HG03025 (cell line): Measurements from ENCODE around the gene CLTRN.
A peak's percentile ranks its signal among the peaks of the same experiment; 100 is the strongest.
"Not testable (repeated sequence)": the region's sequence is repeated elsewhere in the genome, so short reads cannot be mapped to it uniquely, and the experiment has no call there.

Source experiments
- ATAC-seq: cut with Tn5 transposase; IDR thresholded peaks from one replicate; pipeline ENCODE4 v1.9.1; 2021; ENCODE audit warnings: mild to moderate bottlenecking, moderate library complexity; ENCODE audit not compliant: unreplicated experiment, low FRiP score

Gene CLTRN, protein sequence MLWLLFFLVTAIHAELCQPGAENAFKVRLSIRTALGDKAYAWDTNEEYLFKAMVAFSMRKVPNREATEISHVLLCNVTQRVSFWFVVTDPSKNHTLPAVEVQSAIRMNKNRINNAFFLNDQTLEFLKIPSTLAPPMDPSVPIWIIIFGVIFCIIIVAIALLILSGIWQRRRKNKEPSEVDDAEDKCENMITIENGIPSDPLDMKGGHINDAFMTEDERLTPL

DNA sequence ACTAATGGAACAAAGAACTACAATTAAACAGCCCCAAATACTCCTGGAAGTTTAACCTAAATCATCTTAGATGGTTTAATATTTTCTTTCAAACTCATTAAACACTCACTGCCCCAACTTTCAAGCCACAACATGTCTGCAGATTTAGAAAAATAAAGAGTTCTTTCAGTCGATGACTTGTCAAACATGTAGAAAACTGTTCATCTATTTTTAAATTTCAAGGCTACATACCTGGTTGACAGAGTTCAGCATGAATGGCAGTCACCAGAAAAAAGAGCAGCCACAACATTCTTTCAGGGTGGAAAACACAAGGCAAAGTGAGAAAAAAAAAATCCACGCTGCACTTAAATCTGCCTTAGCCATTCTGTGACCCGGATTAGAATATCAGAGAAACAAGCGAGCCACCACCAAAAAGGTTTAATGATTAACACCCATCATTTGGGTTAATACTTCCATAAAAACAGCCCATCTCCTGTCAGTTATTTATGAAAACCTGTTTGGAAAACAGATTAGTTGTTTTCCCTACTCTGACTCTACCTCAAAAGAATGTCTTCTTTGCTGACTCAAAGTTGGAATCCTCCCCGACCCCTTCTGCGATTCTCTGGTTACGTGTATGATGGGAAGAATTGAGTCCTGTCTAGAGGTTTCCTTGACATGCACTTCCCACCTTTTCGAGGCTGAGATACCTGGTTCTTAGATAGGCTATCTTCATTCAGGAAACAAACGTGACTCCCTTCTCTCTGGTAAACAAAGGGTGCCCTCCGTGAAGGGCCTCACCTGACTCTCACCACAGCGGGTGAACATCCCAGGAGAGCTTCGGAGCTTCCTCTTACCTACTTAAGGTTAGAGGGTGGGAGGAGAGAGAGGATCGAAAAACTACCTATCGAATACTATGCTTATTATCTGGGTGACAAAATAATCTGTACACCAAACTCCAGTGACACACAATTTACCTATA lies at the start of gene CLTRN:
TSS of gene CLTRN (minus strand) at position 319 of the 958 bp plus-strand sequence. CDS start at position 289, 30 bp downstream.
- no peak for ATAC-seq

DNA sequence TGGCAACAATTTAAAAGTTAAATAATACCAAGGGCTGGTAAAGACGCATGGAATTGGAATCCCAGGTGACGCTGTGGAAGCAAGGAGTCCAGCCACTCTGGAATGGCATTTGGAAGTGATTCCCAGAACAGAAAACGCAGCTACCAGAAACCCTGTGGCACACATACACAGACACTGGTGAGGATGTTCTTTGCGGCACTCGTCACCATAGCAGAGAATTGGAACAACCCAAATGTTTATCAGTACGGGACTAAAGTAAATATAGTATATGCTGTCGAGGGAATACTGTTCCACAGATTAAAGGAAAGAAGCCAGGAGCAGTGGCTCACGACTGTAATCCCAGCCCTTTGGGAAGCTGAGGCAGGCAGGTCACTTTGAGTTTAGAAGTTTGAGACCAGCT lies 39.7 kb upstream of the CLTRN start:
- ATAC-seq, result not testable (repeated sequence)

DNA sequence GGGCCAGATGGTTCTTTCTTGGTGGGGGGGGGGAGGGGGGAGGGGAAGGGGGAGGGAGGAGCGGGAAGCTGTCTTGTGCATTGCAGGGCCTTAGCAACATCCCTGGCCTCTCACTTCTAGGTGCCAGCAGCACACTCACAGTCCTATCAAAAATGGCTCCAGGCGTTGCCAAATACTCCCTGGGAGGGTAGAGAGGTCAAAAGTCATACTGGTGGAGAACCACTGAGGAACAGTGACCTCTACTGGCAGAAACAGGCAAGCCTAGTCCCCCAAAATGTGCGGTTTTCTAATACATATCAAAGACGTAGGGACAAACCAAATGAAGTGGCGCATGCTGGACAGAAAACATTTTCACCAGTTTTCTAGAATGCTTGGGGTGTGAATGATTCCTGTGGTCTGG lies 39.2 kb upstream of the CLTRN start:
- ATAC-seq, result peak; percentile 64

DNA sequence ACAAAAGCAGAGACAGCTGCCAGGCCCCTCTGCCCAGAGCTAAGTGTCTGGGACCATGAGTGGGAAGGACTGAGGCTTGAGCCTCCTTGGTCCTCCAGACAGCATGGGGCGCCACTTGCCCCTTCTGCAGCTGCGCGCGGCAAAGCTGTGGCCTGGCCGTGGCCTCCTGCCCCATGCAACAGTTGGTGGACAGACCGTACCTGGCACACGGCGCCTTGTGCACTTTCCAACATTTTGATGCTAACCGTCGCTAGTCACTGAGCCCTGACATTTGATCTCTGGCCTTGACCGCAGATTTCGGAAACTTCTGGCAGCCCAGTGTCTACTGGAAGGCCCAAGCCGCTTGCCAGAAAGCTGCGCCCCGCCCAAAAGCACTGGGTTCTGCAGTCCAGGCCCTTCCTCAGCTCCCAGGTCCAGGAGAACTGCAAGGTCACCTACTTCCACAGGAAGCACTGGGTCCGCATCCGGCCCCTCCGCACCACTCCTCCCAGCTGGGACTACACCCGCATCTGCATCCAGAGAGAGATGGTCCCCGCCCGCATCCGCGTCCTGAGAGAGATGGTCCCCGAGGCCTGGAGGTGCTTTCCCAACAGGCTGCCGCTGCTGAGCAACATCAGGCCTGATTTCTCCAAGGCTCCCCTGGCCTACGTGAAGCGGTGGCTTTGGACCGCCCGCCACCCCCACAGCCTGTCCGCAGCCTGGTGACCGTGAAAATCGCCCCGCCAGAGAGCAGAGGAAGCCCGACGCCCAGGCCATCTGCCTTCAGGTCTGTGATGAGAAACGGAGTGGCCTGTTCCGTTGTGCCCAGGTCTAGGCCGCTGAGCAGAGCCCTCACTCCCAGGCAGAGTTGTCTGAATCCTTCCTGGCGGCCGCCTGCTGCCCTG lies 38.1 kb upstream of the CLTRN start:
- ATAC-seq, result no peak

DNA sequence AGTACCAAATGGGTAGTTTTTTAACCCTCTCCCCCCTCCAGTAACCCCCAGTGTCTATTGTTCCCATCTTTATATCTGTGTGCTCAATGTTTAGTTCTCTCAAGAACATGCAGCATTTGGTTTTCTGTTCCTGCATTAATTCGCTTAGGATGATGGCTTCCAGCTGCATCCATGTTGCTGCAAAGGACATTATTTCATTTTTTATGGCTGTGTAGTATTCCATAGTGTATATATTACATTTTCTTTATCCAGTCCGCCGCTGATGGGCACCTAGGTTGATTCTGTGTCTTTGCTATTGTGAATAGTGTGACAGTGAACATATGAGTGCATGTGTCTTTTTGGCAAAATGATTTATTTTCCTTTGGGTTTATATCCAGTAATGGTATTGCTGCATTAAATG lies 31.9 kb upstream of the CLTRN start:
- no peak for ATAC-seq

DNA sequence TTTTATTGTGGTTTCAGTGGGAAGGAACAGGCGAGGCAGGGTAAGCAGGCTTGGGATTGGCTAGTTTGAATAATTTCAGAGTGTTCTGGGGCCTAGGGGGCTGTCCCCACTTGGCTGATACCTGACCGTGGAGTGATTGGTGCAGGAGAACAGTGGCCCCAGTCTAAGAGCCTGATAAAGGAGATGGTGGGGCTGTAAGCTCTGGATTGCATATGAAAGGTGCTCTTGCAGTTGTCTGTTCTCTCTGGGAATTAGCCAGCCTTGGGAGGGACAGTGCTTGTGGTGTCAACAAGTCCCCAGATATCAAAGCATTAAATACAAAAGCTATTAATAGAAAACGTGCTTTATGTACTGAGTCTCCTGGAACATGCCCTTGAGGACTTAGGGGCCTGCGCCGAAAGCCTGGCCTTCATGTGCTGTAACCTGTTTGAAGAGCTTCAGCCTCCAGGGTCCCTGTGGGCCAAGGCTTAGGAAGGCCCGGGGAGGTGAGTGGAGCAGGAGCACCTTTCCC lies 30.4 kb upstream of the CLTRN start:
- ATAC-seq, result no peak

DNA sequence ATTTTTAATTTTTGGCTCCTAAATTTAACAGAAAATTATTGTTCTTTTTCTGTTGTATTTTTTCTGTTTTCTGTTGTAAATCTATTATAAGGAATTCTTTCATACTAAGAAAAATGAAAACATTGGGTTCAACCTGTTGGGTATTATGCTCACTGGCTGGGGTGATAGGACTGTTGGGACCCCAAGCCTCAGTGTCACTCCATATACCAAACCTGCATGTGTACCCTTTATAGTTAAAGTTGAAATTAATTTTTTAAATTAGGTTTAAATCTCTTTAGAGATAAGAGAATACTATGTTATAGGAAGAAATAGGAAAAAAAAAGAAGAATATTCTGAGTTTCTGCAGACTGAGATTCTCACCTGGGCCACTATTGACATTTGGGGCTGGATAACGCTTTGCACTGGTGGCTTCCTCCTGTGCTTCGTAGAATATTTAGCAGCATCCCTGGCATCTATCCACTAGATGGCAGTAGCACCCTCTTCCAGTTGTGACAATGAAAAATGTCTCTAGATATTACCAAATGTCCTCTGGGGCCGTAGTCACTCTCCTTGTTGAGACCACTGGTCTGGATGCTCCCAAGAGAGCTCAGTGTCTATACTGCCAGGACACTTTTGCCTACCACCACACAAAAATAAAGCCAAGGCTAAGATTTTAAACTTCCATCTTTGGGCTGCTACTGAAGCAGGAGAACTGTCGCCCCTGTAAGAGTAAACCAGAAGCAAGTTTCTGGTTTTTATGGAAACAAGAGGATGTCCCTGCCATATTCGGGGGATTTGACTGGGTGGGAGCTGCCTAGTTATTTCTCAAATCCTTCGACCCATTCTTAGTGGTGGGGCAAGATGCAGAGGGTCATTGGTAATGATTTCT lies 22.4 kb upstream of the CLTRN start:
- ATAC-seq, result peak; percentile 75

DNA sequence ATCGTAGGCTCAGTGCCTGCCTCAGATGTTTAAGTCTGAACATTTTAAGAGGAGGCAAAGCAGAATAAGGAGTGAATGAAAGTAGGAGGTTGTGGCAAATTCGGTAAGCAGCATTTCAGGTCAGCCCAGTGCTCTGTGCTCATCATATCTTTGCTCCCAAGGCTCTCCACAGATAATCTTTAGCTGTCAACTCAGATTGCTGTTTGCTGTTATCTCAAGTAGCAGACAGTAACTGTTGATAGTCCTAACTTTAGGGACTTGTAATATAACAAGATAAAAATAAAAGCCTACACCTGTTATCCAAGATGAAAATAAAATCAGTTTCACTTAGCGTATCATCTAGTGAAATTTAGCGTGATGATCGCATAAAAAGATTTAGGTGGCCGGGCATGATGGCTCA lies 18.6 kb upstream of the CLTRN start:
- ATAC-seq, result no peak

DNA sequence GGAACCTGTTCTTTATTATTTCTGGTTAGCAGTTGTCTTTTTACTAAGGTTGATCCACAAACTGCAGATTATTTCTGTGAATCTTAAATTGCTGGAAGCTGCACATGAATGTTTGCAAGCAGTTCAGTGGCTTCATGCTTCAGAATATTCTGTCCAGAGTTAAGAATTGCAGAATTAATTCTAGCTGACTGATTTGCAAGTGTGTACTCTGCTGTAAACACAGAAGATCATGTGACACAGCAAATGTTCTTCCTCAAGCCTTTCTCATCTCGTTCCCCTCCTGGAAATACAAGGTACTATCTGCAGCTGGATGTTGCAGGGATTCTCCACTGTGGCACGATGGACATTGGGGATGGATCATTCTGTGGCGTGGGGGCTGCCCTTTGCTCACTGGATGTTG lies 16.8 kb upstream of the CLTRN start:
- no peak for ATAC-seq

DNA sequence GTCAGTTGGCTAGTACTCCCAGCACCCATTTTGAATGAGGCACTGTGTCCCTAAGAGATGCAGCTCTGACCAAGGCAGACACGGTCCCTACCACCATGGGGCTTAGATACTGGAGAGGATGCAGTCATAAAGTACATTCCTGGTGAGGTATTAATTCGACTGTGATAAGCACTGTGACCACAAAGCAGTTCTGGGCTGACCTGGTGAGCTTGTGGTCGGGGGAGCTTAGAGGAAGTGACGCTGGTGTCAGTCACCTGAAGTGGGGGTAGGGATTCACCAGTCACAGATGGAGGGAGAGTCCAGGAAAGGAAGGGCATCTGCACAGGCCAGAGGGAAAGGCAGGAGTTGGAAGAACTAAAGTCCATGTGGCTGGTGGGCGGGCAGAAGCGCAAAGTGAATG lies 15.8 kb upstream of the CLTRN start:
- no peak for ATAC-seq

DNA sequence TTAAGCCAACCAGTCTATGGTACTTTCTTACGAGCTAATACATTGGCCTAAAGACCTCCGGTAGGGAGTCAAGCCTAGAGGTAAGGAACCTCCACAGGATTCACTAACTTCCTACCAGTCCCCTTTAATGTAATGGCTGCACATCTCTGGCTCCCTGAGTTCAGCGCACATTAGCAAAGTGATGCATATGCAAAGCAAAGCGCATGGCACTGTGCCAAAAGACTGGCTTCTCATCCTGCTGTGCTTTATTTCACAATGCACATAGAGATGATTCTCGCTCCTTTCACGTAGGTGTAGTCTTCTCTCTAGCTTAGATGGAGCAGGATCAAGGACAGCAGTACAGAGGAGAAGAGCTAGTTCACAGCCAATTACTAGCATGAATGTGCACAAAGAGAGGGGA lies 14.6 kb upstream of the CLTRN start:
- ATAC-seq, result no peak

DNA sequence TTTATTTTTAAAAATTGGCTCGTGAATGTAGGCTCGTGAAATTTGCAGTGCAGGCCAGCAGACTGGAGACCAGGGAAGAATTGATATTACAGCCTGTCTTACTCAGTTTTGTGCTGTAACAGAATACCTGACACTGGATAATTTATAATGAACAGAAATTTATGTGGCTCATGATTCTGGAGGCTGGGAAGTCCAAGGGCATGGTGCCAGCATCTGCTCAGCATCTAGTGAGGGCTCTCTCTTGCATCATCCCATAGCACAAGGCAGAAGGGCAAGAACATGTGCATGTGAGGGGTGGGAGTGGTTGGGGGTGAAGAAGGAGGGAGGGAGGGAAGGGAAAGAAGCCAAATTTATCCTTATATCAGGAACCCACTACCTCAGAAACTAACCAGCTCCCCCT lies 13.7 kb upstream of the CLTRN start:
- ATAC-seq, result no peak

DNA sequence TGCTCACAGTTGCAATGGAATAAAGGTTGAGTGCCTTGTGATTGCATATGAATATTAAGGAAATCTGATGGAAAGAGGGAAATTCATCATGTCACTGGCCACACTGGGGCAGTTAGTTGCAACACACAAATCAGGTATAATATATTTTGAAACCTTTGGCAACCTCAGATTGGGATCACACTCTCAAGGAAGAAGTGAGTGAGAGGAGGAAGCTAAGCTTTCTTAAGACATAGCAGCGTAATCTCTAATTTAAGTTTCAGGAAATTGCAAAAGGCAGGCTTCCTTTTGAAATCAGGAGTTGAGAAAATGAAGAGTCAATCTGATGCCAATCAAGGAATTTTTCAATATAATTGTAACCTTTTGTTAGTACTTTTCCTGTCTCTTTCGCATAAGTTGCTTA lies 12.3 kb upstream of the CLTRN start:
- no peak for ATAC-seq

DNA sequence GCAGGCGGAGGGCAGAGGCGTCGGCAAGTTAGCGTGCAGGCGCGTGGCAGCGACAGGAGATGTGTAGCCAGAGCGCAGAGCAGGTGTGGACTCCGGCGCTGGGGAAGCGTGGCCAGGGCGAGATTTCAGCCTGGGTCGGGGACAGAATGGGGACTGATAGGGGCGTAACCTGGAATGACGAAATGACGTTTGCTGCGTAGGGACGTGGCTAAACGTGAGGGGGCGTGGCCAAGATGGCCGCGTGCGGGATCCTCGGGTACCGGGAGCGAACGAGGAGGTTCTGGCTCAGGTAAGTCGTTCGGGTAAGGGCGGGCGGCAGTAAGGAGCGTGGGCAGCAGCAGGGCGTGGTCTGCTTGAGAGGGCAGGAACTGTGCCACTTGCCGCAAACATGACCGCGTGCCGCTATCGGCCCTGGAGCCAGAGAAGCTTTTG lies 10.9 kb upstream of the CLTRN start:
- peak; percentile 77 for ATAC-seq

DNA sequence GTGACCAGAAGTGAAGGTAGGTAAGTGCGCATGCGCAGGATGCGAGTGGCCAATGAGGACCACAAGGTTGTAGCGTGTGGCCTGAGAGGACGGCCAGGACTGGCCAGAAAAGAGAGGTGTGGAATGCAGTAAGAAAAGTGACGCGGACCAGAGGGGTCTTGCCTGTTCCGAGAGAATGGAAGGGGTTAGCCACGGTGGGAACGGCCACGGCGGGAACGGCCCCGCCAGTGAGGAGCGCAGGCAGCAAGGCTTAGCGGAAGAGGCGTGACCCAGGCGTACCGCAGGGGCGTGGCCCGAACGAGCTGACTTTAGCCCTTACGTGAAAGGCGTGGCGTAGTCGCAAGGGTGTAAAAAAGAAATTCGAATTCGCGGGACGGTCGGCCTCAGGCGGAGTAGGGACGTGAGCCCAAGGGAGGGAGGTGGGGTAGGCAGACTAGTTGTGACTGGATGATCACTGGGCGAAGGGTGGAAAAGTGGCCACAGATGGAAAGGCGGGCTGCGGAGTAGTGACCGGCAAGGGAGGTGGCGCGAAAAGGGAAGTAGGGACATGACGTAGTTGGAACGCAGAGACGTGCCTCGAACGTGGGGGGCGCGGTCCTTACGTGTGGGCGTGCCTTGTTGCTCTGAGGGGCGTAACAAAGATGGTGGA lies 10.4 kb upstream of the CLTRN start:
- peak; percentile 84 for ATAC-seq

DNA sequence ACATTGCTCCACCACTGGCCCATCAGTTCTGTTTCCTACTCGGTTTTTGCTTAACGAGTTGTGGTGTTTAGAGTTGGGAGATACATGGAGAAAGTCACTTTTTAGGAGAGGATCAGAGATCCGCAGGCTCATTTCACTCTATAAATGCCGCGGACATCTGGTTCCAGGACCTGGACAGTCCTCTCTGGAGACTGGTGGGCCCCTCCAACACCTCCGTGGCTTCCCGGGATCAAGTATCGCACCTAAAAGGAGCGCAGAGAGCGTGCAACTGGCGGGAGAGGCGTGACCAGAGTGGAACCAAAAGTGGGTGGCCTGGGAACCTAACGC lies 9.9 kb upstream of the CLTRN start:
- ATAC-seq, result no peak

DNA sequence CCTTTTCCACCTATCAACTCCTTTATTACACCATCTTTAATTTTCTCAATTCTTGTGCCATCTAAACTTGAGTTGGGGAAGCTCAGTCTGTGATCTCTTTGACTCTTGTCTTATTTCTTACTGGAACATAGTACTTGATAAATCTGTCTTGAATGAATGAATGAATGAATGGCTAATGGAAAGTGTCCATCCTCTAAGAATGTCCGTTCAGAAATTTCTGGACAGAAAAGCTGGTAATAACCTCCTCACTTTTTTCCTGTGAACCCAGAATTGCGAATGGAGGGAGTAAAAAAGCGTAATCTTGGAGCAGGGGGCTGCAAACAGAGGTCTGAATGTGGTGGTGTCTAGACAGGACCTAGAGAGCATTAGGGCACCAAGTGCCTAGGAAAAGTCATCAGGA lies 9.4 kb upstream of the CLTRN start:
- ATAC-seq, result no peak

DNA sequence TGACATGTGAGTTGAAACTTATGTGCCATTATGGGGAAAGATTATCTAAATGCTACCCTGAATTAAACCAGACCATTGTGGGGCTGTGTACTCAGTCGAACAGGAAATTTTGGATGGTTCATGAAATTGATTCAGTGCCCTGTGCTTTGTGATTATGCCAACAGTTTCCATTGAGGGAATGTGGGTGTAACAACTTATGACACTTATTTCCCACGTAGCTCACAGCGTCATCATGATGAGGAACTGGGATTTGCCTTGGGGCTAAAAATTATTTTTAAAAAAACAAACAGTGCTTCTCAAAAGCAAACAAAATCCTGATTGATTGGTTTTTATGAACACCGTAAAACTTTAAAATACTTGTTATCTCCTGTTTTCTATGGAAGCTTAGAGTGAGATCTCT lies 8.3 kb upstream of the CLTRN start:
- ATAC-seq, result no peak

DNA sequence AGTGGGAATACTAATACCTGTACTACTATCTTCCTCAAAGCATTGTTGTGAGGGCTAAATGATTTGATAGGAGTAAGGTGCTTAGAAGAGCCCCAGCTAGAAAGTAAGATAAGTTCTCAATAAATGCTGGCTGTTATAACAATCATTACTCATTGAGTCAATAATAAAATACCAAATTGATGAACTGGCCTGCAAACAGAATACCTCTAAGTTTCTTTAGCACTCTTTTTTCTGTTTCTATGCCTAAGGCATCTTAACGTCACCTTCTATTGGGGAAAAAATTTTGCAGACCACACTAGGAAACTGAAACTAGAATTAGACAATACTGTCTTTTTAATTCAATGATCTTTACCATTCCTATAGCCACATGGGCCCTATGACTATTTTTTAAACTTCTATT lies 1.2 kb downstream of the CLTRN start:
- no peak for ATAC-seq
